ENCODE data around the gene TREML4.
"Not testable (repeated sequence)": the region's sequence is repeated elsewhere in the genome, so short reads cannot be mapped to it uniquely, and the experiment has no call there.

TREML4 gene, protein sequence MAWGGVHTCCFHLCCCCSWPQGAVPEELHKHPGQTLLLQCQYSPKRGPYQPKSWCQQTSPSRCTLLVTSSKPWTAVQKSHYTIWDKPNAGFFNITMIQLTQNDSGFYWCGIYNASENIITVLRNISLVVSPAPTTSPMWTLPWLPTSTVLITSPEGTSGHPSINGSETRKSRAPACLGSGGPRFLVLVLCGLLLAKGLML

DNA sequence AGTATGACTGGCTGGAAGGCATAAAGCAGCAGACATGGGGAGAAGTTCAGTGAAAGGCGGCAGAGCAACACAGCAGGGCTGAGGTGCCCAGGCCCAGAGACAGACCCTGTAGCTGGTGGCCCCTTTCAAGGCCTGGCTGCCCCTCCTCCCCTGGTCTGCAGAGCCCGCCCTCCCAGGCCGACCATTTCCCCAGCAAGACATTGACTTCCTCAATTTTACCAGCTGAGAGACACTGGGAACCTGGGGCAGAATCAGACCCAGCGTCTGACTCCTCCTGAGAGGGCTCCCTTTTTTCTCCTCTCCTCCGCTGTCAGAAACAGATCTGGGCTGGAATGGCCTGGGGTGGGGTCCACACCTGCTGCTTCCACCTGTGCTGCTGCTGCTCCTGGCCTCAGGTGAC is at the start of gene TREML4:
Gene TREML4 (plus strand): TSS at position 254 of the 400 bp plus-strand sequence. CDS start 79 bp downstream, at position 333.
- no peak for DNase-seq

DNA sequence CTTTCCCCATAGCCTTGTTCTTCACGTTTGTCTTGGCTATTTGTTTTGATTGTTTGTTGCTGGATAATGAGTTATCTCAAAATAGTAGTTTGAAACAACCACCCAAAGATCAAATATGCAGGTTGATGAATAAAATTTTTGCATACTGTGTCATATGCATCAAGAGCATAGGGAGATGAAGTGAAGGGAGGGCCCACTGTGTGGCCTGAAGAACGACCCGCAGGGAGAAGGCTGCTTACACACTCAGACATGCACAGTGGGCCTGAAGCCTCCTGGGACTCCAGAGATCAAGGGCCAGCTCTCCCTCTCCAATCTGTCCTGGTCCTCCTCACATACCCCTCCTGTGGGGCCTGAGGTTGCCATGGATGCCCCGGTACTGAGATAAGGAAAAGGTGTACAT is 49.0 kb upstream of the TREML4 start:
- DNase-seq, result peak in 1 of 2 experiments; percentile 2

DNA sequence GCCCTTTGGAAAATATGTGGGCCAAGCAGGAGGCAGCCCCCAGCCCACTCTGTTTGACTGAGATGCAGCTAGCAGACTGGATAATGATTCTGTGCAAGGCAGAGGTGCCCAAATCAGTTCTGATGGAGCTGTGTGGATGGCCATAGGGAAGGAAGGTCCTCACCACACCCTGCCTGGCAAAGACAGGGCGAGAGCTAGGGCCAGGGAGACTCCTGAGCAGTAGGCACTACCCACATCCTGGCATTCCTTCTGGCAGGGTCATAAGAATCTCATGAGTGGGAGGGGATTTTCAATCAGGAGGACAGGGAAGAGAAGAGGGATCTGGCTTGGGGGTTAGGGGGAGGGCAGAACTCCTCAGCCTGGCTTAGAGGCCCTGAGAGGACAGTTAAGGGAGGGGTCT is 46.6 kb upstream of the TREML4 start:
- DNase-seq, result no peak

DNA sequence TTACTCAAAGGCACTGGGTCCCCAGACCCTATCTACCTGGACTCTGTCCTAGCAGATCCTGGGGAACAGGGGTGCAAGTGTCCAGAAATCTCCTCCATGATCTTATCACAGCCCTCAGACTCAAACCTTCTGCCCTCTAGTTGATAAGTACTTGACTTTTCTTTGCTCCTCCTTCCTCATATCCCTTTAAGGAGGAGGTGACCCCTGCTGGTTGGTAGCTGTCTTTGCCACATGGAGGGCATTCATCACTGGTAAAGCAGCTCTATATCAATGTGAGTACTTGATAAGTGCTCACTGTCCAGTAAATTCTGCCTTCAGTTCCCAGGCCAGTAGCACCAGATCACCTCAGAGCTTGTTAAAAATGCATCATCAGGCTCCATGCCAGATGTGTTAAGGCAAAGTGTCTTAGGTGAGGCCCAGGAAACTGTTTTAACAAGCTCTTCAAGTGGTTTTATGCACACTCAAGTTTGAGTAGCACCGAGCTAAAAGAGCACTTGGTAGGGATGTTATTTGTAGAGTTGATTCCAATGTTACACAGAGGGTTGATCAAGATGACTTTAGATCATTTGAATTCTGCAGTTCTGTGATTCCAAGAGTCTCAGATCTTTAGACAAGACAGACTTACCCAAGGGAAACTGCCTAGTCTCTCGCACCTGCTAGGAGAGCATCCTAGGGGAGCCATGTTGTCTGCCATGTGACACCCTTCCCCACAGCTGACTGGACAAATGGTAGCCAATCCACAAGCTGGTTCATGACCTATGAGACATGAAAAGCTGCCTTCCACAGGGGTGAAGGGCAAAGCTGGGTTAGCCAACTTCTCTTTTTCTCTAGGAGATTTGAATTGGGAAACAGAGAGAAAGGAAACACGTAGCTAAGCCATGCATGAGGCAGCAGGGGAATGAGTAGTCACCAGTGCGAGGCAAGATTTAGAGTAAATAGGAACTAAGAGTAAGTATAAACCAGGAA is 45.8 kb upstream of the TREML4 start:
- DNase-seq, result peak; percentile 53 to 59

DNA sequence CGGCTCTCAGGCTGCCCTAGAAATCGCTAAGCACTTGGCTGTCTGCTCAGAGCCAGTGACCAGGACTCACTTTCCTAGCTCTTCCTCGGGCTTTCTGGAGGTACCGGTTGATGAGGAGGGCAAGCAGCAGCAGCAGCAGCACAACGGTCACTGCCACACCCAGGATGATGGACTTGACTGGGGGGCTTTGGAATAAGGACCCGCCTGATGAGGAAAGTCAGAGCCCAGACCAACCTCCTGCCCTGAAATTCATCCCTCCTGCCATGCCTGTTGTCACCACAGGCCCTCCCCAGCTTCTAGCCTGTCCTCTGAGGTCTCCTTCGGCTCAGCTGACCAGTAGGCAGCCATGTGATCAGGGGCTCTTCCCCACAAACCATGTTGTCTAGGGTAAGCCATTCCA is 43.4 kb upstream of the TREML4 start:
- DNase-seq, result no peak

DNA sequence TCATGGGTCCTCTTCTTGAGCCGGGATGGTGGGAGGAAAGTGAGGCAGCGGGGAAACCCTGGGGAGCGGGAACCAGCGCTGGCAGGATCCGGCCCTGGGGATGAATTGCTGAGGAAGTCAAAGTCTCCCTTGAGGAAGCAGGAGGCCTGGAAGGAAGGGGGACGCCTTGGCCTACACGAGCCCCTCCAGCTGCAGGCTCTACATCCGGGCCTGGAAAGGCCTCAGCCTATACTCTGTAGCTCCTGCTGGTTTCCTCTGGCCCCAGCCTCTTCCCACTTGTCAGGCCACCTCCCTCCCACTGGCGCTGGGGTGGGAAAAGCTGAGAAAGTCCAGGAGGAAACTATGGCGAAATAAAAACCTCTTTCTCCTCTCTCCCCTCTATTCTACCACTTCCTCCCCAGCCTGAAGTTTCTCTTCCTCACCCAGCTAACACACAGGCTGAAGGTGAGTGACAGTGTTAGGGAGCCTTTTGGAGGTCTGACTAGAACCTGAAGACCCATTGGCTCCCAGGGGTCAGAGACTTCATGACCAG is 42.1 kb upstream of the TREML4 start:
- DNase-seq, result no peak

DNA sequence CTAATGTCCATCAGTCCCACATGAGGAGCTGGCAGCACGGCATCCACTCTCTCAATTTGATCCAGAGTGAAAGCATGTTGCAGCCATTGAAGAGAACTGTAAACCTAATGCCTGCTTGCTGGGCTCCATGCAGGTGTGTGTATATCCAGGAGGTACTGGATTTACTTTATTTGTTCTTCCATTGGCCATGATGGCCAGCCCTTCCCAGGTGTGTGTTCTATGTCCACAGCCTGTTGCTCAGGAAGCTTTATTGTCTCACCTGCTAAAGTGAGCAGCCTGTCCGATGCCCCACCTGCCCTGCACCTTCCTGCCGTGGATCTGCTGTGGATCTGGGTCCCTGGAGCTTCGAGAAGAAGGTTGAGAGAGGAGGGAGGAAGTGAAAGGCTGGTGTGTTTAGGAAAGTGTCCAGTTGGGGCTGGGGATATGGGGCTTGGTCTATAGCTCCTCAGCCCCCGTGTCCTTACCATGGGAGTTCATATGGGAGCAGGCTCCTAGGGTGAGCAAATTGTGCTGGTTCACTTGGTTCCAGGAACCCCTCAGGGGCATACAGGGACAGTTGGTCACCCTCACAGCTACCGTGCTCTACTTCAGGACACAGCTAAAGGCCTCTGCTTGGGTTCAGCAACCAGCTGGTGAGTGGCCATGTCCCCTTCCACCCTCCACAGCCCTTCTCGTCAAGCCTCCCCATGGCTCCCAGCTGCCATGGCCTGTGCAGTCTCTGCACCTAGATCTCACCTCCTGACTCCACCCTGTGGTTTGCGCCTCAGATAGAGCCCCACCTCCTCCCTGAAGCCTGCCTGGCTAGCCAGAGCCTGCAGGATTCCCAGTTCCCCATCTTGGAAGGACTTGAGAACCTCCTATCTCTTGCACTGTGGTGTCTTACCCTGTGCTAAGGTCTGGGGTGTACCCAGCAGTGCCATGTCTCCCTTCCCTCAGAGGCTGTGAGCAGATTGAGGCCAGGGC is 39.9 kb upstream of the TREML4 start:
- DNase-seq, result no peak

DNA sequence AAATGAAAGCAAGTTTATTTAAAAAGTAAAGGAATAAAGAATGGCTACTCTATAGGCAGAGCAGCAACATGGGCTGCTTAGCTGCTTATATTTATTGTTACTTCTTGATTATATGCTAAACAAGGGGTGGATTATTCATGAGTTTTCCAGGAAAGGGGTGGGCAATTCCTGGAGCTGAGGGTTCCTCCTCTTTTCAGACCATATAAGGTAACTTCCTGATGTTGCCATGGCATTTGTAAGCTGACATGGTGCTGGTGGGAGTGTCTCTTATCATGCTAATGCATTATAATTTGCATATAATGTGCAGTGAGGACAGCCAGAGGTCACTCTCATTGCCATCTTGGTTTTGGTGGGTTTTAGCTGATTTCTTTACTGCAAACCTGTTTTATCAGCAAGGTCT is 39.1 kb upstream of the TREML4 start:
- DNase-seq, result not testable (repeated sequence)

DNA sequence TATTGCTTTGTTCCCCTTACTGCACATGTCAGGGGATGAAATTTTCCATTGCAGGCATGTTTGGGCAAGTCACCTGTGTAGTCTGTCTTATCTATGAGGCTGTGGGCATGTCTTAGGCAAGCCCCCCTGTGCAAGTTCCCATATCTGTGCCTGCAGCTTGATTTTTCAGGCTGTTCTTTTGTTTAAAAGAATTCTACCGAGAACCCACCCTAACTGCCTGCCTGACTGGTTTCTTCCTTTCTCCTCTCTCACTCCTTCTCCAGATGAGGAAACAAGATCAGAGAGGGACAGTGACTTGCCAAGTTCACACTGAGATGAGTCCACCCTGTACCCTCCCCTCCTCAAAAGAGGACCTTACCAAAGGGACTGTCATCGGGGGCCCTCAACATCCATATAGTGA is 38.2 kb upstream of the TREML4 start:
- DNase-seq, result no peak

DNA sequence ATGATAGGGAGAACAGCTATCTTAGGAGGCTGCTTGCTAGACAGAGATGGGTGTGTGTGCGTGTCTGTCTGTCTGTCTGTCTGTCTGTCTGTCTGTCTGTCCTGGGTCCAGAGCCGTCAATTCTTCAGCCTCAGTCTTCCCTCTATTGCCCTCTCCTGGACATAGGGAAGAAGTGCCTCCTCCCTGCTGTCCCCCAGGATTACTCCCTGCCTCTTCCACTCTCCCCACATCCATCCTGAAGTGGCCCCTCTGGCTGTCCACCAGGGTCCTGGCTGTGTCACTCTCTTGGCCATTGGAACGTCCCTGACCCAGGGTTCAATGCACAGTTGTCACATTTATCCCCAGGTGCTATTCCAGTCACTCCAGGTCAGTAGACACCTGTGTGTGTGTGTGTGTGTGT is 37.4 kb upstream of the TREML4 start:
- no peak for DNase-seq

DNA sequence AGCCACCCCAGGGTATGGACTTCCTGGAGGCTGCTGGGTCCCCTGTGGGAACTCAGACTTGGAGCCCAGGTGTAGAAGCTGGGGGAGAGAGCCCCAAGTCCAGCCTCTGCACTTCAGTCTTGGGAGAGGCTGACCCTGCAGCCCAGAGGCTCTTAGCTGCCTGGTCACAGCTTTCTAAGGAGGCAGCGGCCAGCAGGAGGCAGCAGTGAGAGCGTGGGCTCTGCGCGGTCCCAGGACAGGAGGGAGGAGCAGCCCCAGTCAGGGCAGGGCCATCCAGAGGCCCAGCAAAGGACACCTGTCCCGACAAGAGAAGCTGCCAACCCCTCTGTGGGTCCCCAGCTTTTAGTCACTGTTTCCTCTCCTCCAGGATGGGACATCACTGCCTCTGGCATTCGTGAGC is 36.6 kb upstream of the TREML4 start:
- peak; percentile 67 to 70 for DNase-seq

DNA sequence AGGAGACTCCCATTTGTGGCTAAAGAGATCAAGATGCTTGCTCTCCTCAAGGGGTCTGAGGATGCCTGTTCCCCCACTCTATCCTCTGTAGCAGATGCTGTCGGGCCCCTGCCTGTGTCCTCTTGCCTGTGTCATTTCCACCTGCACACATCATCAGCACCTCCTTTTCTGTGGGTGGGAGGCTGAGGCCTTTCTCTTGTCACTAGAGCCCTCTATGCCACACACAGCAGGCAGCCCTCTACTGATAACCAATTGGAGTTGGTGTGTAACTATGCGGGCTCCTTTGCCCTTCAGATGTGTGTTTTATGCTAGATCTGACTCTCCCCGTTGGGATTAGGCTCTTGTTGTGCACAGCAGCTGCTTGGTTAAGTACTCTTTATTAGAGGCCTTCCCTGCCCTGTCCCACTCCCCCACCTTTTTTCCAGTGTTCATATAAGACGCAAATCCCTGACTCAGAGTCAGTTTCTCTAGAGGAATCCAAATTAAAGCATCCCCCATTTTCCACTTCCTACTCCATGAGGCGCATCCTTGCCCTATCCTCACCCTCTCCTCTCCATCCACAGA is 34.9 kb upstream of the TREML4 start:
- no peak for DNase-seq

DNA sequence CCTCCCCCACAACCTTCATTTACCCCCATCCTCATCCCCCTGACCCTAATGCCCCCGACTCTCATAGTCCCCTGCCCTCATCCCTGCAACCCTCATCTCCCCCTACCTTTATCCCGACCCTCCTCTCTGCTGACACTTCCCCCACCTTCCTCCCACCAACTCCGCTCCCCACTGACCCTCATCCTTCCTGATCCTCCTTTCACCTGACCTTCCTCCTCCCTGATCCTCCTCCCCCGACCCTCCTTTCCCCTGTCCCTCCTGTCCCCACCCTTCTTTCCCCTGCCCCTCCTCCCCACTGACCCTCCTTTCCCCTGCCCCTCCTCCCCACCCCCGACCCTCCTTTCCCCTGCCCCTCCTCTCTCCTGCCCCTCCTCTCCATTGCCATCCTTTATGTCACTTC is 34.3 kb upstream of the TREML4 start:
- no peak for DNase-seq

DNA sequence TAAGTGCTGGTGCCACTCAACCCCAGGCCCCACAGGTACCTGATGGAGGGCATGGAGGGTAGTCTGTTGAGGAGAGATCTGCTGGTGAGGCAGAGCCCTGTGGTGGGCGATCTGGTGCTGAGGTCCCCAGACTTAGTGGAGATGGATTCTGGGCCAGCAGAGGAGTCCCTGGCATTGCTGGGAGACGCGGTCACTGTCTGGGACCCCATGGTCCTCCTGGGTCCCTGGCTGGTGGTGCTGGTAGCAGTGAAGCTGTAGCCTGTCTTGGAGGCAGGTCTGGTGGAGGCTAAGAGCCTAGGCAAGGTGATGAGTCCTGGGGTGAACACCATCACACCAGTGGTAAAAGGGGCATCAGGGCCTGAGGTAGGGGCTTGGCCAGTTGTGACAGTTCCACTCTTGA is 33.8 kb upstream of the TREML4 start:
- no peak for DNase-seq

DNA sequence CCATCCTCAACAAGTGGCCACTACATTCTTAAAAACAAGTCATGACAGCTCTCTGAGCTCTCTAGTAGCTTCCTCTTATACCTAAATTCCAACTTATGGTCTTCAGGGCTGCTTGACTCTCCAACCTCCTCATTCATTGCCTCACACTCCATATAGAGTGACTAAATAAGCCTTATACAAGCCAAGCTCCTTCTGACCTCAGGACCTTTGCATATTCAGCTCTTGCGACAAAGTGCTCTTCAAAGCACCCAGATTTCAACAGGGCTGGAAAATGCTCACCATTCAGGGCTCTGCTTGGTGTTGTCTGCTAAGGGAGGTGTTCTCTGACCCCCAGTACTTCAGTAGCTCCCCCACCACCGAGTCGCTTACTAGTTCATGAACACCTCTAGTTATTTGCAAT is 30.9 kb upstream of the TREML4 start:
- DNase-seq, result no peak

DNA sequence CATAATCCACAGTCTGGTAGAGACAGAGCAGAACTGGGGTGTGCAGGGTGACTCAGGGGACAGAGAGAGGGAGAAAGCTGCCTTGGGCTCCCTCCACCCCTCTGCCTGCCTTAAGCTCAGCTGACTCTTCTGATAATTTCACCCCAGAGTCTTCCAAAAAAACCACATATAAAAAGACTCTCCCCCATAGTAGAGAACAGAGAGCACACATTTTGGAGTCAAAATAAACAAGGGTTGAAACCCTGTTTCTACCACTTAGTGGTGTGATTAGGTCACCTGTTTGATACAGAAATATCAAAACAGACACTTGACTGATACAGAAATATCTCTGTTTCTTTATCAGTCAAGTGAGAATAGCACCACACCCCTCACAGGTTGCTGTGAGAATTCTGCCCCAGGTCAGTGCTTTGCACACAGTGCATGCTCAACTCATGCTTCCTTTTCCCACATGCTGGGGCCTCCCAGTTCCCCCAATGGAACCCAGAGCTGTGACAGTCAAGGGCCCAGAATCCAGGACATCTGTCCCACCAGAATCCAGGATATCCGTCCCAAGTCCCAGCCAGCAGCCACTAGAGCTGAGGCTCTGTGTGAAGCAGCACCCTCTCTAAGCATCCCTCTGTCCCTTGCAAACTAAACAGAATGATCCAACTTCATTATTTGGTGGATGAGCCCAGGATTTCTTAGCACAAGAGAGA is 28.4 kb upstream of the TREML4 start:
- DNase-seq, result peak; percentile 56 to 60

DNA sequence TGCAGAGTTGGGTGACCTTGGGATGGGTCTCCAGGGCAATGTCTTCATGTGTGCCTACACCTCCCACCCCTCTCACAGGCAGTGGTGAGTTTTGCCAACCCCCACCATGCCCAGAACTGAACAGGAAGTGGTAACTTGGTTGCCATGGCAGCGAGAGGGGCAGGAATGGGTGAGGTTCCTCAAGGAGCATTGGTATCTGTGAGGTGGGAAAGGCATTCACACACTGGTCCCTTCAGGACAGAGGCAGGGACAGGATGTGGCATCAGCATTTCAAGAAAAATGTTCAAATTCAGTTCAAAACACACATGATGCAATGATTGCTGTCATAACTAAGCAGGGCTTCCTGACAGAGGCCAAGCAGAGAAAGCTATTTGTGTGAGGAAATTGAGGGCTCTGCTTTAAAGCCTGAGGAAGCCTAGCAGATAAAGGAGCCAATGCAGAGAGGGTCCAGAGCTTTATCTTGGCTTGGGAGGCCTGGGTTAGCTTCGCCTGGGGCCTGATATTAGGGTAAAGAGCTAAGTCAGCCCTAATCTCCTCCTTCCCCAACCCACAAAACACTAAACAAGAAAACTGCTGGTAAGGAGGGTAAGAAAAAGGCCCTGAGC is 27.8 kb upstream of the TREML4 start:
- DNase-seq, result peak; percentile 68 to 72

DNA sequence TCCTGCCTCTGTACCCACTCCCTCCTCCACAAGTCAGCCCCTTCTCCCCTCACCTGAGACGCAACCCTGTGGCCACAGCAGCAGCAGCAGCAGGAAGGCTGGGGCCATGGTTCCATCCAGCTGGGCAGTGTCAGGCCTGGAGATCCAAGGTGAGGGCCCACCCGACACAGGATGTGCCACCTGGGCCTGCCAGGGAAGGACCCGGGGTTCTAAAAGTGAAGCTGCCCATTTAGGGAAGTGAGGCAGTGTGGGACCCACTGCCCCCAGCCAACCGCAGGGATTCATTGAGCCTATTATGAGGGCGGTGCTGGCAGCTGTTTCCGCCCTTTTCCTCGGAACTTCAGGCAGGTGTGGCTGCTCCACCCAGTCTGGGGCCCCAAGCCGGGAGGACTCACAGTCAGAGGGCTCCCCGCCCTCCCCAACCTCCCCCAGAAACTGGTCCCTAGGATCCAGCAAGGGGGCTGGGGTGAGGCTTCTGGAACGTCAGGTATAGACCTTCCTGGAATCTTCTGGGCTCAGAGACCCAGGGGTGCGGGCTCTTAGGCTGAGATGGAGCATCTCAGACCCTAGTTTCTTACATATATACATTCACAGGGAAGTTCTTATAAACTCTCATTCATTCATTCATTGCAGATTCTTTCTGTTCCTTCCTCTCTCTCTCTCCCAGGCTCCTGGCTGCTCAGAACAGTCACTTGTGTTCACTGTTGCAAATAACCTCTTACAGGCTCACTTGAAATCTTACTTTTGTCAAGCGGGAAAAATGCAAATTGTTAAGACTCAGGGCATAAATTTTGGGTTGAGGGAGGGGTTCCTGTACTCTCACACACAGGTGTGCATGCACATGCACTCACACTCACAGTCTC is 27.0 kb upstream of the TREML4 start, which contains the start of gene TREML2:
Gene TREML2 (minus strand): TSS at position 249 of the 863 bp plus-strand sequence. CDS start 141 bp downstream, at position 108.
- peak; percentile 56 to 58 for DNase-seq

DNA sequence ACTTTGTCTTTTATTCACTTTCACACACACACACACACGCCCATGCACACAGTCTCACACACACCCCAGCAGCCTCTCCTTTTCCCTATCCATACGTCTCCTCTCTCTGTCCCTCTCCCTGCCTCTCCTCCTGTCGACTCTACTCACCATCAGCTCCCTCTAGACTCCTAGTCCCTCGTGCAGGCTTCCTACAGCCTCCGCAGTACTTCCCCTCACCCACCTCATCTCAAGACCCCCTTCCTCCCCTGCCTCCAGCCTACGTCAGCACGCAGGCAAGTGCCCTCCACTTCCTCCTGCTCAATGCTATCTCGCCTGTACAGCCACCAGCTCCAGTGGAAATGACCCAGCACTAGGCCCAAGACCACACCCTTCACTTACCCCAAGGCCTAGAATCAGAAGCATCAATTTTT is 26.4 kb upstream of the TREML4 start:
- no peak for DNase-seq

DNA sequence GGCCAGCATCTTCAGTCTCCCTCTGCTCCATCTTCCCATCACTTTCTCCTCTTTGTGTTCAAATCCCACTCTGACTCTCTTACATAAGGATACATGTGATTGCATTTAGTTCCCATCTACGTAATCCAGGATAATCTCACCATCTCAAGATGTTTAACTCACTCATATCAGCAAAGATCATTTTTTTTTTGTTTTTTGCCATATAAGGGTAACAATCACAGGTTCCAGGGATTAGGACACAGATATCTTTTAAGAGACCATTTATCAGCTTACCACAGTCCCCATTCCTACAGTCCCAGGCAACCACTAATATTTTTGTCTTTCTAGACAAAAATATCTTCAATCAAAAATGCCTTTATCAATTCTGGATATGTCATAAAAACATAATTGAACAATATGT is 24.0 kb upstream of the TREML4 start:
- DNase-seq, result no peak

Data from activated T-cell treated with anti-CD3 and anti-CD28 coated beads, Interleukin-2, amount 50 U/mL, for 48 hours (primary cell).